Prostate gland (tissue), 2 donors: Measurements from ENCODE around the gene STAB2. TPM values are rescaled to one million over a fixed set of nuclear protein-coding genes. Genes with fewer than 3 reads are reported as not detected.

ENCODE experiments used
- DNase-seq: peaks from one replicate; pipeline ENCODE4 v3.0.0-alpha.2; 2019; ENCODE audit warnings: low spot score
- H3K27ac ChIP-seq, 2 donors: fragments of 200-600 bp; sonication (generic); 2 replicates each; pipeline ENCODE4 v1.5.1; 2017 to 2019
- H3K27me3 ChIP-seq: fragments of 200-600 bp; sonication (generic); replicated peaks from 2 replicates; pipeline ENCODE4 v1.5.1; 2019; ENCODE audit not compliant: insufficient read depth
- H3K36me3 ChIP-seq, 2 donors: fragments of 200-600 bp; sonication (generic); 1 replicate in 1 of 2; 2 replicates in 1 of 2; pipeline versions ENCODE4 v1.5.1 to v1.8.1; 2017 to 2019
- H3K4me1 ChIP-seq: fragments of 200-600 bp; sonication (generic); replicated peaks from 2 replicates; pipeline ENCODE4 v1.5.1; 2019
- H3K4me3 ChIP-seq, 2 donors: fragments of 200-600 bp; sonication (generic); 2 replicates each; pipeline ENCODE4 v1.5.1; 2017 to 2019
- H3K9me3 ChIP-seq: fragments of 200-600 bp; sonication (generic); 2 replicates; pipeline ENCODE4 v1.5.1; 2017
- POLR2A ChIP-seq: fragments of 450-650 bp; IDR thresholded peaks from one replicate; pipeline ENCODE4 v1.6.1; 2016; ENCODE audit warnings: antibody characterized with exemption, mild to moderate bottlenecking
- POLR2AphosphoS5 ChIP-seq: sonication (generic); formaldehyde crosslinking; IDR thresholded peaks from one replicate; pipeline ENCODE4 v1.6.1; 2017; ENCODE audit warnings: antibody characterized with exemption
- WGBS: methylation state at CpG from one replicate; pipeline ENCODE4 v1.1.5; 2018; 5-methylcytosine and 5-hydroxymethylcytosine counted together
- intact Hi-C: fragments of 100-400 bp; cut with DNase I; formaldehyde crosslinking; loops from one replicate; pipeline ENCODE4 v1.14.2; 2022
- total RNA-seq, 2 donors: library from RNA; depleted of rRNA; stranded (reverse); fragments of >200 nt; gene quantifications; one replicate each; pipeline ENCODE4 v1.1.0, GENCODE V29; 2016
- TF ChIP-seq, protein P1 (sequence below), 4 experiments: fragments of 200-600 bp in 2 of 4; fragments of 450-650 bp in 2 of 4; sonication (generic) in 2 of 4; IDR thresholded peaks; 1 replicate in 3 of 4; 2 replicates in 1 of 4; pipeline ENCODE4 v1.5.1; 2016 to 2019; ENCODE audit warnings: antibody characterized with exemption in 4 of 4, mild to moderate bottlenecking in 2 of 4, moderate library complexity in 2 of 4

The STAB2 gene
- total RNA-seq, 2 donors from 2014 or later, result 0.62 TPM; not detected in 1

DNA sequence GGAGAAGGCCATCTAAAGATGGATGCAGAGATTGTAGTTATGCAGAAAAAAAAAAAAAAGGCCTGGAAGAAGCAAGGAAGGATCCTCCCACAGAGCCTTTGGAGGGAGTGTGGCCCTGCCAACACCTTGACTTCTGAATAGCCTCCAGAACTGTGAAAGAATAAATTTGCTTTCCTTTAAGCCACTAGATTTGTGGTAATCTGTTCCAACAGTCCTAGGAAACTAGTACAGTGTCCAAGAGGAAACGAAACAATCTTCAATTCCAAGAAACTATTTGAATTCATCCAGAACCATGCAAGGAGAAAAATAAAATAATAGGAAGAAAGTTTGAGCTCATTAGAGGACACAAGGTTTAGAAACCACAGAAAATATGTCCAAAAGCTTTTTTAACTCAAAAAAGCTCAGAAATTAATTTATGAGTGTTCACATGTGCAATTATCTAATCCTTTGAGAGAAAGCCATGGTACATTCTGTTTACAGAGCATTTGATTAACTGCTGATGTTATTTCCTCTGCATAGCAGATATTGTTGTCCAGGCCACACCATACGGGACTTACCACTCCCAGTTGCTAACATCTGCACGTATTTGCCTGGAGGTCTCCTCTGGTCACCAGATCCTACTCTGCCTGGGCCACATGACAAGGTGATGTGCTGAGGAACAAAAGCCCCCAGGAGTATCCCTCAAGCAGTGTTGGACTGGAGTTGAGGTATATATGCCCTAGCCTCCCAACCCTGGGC, 30.0 kb upstream of the STAB2 start:
- Histone ChIP-seq H3K27me3 (no peaks in the 10 kb centered on the region), H3K4me1 (no peaks in the 10 kb centered on the region), H3K27ac (no peak overlapping the region), H3K36me3 (no peaks in the 10 kb centered on the region), H3K9me3 (no peaks in the 10 kb centered on the region), H3K4me3 (no peak overlapping the region)
- intact Hi-C loops, result no loop called here
- WGBS, result 52% methylated on average over 3 of the region's 3 CpGs
- no peak for DNase-seq
- TF ChIP-seq POLR2AphosphoS5 (no peak), POLR2A (no peak)
- TF ChIP-seq, protein P1, sequence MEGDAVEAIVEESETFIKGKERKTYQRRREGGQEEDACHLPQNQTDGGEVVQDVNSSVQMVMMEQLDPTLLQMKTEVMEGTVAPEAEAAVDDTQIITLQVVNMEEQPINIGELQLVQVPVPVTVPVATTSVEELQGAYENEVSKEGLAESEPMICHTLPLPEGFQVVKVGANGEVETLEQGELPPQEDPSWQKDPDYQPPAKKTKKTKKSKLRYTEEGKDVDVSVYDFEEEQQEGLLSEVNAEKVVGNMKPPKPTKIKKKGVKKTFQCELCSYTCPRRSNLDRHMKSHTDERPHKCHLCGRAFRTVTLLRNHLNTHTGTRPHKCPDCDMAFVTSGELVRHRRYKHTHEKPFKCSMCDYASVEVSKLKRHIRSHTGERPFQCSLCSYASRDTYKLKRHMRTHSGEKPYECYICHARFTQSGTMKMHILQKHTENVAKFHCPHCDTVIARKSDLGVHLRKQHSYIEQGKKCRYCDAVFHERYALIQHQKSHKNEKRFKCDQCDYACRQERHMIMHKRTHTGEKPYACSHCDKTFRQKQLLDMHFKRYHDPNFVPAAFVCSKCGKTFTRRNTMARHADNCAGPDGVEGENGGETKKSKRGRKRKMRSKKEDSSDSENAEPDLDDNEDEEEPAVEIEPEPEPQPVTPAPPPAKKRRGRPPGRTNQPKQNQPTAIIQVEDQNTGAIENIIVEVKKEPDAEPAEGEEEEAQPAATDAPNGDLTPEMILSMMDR (IDR thresholded peaks at IDR 0.05), result no peak

GRCh38 chr12:103557628-103558010, 29.5 kb upstream of the STAB2 start:
- TF ChIP-seq POLR2A, result no peak
- TF ChIP-seq, protein P1 (IDR thresholded peaks at IDR 0.05), result no peak
- TF ChIP-seq POLR2AphosphoS5, result no peak
- Histone ChIP-seq H3K4me3 (no peak overlapping the region), H3K36me3 (no peaks in the 10 kb centered on the region), H3K4me1 (no peaks in the 10 kb centered on the region), H3K9me3 (no peaks in the 10 kb centered on the region), H3K27me3 (no peaks in the 10 kb centered on the region), H3K27ac (no peak overlapping the region)
- 83% methylated on average over 2 of the region's 2 CpGs for whole genome bisulfite sequencing
- intact Hi-C loops, result no loop called here
- no peak for DNase-seq

DNA sequence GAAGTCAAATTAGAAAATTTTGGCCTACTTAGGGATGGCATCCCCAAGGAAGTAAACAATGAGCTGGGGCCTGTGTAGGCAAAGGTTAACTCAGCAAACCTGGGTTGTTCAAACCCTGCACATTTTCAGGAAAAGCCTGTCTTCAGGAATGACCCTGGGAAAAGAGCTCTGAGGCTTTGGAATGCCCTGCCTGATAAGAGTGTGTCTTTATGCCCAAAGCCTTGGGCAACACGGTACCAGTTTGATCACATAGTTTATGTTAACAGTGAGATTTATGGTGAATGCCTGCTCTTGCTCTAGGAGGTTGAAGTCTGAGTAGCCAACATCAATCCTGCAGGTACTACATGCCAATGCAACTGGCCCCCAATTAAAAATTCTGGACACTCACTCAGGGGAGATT, 28.2 kb upstream of the STAB2 start:
- WGBS, result 41% methylated on average over 1 of the region's 1 CpG
- H3K4me3 ChIP-seq, result no peak overlapping the region
- no peak for DNase-seq
- no peaks in the 10 kb centered on the region for H3K4me1 ChIP-seq
- intact Hi-C loops, result no loop called here
- no peaks in the 10 kb centered on the region for H3K27me3 ChIP-seq
- TF ChIP-seq, protein P1 (IDR thresholded peaks at IDR 0.05), result no peak
- TF ChIP-seq POLR2A (no peak), POLR2AphosphoS5 (no peak)
- no peaks in the 10 kb centered on the region for H3K9me3 ChIP-seq
- H3K36me3 ChIP-seq, result no peaks in the 10 kb centered on the region
- H3K27ac ChIP-seq, result no peak overlapping the region

GRCh38 chr12:103560604-103561101, 26.4 kb upstream of the STAB2 start:
- no peak for DNase-seq
- TF ChIP-seq, protein P1 (IDR thresholded peaks at IDR 0.05), result no peak
- TF ChIP-seq POLR2AphosphoS5 (no peak), POLR2A (no peak)
- WGBS, result 30% methylated on average over 2 of the region's 2 CpGs
- Histone ChIP-seq H3K4me3 (no peak overlapping the region), H3K36me3 (no peaks in the 10 kb centered on the region), H3K27ac (no peak overlapping the region), H3K9me3 (no peaks in the 10 kb centered on the region), H3K4me1 (no peaks in the 10 kb centered on the region), H3K27me3 (no peaks in the 10 kb centered on the region)
- intact Hi-C loops, result no loop called here

GRCh38 chr12:103561174-103561573, 25.9 kb upstream of the STAB2 start:
- no peaks in the 10 kb centered on the region for H3K4me1 ChIP-seq
- no peak overlapping the region for H3K27ac ChIP-seq
- H3K27me3 ChIP-seq, result no peaks in the 10 kb centered on the region
- DNase-seq, result no peak
- no peaks in the 10 kb centered on the region for H3K9me3 ChIP-seq
- no peak for TF ChIP-seq POLR2AphosphoS5
- TF ChIP-seq, protein P1 (IDR thresholded peaks at IDR 0.05), result no peak
- TF ChIP-seq POLR2A, result no peak
- H3K36me3 ChIP-seq, result no peaks in the 10 kb centered on the region
- 68% methylated on average over 5 of the region's 5 CpGs for WGBS
- H3K4me3 ChIP-seq, result no peak overlapping the region
- intact Hi-C loops, result no loop called here
